PFSK-1 (cell line): ENCODE results near the gene CARMIL1.

Source experiments
- POLR2AphosphoS5 ChIP-seq: IDR thresholded peaks from 2 replicates; pipeline ENCODE4 v1.6.1; 2012; ENCODE audit warnings: low read depth, mild to moderate bottlenecking, control low read depth, low read length, moderate library complexity
- TAF1 ChIP-seq: IDR thresholded peaks from 2 replicates; pipeline ENCODE4 v1.6.1; 2012; ENCODE audit warnings: low read length, control low read depth, borderline replicate concordance; ENCODE audit not compliant: insufficient read depth
- TF ChIP-seq, protein P1 (sequence below), 2 experiments: IDR thresholded peaks; 2 replicates each; pipeline versions ENCODE4 v1.6.1 to v1.8.0; 2011 to 2012; ENCODE audit warnings: low read depth in 2 of 2, low read length in 2 of 2, control low read depth in 1 of 2, inconsistent platforms in 1 of 2, mild to moderate bottlenecking in 1 of 2, moderate library complexity in 1 of 2; ENCODE audit not compliant: insufficient read depth in 1 of 2

DNA sequence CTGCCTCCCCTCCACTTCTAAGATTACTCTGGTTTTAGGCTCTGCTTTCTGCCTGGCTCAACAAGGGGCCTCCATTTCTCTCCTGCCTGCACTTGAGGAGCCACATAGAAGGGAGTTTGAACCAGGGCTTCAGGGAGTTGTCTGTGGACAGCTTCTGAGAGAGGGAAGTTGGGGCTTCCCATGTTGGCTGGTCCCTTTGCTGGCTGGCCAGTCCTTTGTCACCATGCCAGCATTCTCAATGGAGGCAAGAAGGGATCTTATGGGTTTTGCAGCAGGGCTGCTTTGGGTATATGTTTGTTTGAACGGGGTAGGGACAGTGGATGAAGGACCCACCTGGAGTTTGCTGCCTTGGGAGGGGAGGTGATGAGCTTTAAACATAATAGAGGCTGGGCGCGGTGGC lies 124.9 kb downstream of the CARMIL1 start:
- TF ChIP-seq, protein P1, sequence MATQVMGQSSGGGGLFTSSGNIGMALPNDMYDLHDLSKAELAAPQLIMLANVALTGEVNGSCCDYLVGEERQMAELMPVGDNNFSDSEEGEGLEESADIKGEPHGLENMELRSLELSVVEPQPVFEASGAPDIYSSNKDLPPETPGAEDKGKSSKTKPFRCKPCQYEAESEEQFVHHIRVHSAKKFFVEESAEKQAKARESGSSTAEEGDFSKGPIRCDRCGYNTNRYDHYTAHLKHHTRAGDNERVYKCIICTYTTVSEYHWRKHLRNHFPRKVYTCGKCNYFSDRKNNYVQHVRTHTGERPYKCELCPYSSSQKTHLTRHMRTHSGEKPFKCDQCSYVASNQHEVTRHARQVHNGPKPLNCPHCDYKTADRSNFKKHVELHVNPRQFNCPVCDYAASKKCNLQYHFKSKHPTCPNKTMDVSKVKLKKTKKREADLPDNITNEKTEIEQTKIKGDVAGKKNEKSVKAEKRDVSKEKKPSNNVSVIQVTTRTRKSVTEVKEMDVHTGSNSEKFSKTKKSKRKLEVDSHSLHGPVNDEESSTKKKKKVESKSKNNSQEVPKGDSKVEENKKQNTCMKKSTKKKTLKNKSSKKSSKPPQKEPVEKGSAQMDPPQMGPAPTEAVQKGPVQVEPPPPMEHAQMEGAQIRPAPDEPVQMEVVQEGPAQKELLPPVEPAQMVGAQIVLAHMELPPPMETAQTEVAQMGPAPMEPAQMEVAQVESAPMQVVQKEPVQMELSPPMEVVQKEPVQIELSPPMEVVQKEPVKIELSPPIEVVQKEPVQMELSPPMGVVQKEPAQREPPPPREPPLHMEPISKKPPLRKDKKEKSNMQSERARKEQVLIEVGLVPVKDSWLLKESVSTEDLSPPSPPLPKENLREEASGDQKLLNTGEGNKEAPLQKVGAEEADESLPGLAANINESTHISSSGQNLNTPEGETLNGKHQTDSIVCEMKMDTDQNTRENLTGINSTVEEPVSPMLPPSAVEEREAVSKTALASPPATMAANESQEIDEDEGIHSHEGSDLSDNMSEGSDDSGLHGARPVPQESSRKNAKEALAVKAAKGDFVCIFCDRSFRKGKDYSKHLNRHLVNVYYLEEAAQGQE (IDR thresholded peaks at IDR 0.05; ENCODE audit: insufficient read depth in 1 of 2, low read depth in 2 of 2, low read length in 2 of 2), result no peak
- no peak for TF ChIP-seq POLR2AphosphoS5
- TF ChIP-seq TAF1, result no peak
